ENCODE data around the gene NUDCD2. TPM values are rescaled to one million over a fixed set of nuclear protein-coding genes. Genes with fewer than 3 reads are reported as not detected.
A peak's percentile ranks its signal among the peaks of the same experiment; 100 is the strongest.

The NUDCD2 gene
- total RNA-seq, 6 experiments from 2014 or later, result 2.0 to 16.9 (median 11.8) TPM

DNA sequence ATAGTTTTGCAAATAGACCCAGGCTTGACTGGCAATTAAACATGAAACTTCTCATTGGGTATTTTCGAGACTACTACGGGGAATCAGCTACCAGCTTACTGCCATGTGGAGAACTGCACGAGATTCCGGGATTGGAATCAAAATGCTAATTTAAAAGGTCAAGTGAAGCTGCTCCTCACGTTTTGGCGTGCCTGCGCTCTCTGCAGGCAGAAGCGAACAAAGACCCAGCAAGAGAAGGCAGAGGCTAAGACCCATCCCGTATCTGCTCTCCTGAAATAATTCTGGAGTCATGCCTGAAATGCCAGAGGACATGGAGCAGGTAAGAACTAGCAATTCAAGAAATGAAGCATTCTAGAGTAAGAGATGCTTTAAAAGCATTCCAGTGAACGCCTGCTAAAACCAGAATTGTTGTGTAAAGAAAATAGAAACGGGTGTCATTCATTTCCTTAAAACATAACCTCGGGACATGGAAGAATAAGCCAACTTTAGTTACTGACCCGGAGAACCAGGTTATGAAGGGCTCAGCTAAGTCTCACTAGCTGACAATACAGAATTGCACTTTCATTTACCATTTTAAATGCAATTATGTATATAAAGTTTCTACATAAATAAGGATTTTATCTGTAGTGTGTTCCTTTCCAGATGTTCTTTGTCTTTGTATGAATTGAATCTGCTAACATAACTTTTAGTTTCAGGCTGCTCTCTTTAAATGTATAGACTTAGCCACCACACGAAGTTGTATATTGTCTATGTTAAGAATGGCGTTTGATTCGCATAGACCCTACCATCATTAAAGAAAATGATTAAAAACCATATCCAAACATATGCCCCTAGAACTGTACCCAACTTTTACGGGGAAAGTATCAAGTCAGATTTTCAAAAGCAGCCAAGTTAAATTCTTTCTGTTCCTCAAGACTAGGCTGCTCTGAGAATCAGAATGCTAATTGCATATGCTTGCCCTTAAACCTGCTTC lies 43.5 kb upstream of the NUDCD2 start:
- no peaks in the 10 kb centered on the region for H3K36me3 ChIP-seq
- no peaks in the 10 kb centered on the region for H3K9me3 ChIP-seq
- H3K4me3 ChIP-seq, result peak overlapping the region; percentile 22 to 80 (median 74)
- peaks cover 0 to 39% (median 13%) of the 10 kb centered on the region in 4 donors for H3K4me1 ChIP-seq
- TF ChIP-seq, protein P1, sequence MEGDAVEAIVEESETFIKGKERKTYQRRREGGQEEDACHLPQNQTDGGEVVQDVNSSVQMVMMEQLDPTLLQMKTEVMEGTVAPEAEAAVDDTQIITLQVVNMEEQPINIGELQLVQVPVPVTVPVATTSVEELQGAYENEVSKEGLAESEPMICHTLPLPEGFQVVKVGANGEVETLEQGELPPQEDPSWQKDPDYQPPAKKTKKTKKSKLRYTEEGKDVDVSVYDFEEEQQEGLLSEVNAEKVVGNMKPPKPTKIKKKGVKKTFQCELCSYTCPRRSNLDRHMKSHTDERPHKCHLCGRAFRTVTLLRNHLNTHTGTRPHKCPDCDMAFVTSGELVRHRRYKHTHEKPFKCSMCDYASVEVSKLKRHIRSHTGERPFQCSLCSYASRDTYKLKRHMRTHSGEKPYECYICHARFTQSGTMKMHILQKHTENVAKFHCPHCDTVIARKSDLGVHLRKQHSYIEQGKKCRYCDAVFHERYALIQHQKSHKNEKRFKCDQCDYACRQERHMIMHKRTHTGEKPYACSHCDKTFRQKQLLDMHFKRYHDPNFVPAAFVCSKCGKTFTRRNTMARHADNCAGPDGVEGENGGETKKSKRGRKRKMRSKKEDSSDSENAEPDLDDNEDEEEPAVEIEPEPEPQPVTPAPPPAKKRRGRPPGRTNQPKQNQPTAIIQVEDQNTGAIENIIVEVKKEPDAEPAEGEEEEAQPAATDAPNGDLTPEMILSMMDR (IDR thresholded peaks at IDR 0.05), result peak in 3 of 4 donors; percentile 24 to 44 (median 40)
- peak; percentile 48 for TF ChIP-seq POLR2A (IDR thresholded peaks at IDR 0.05)
- H3K27me3 ChIP-seq, result no peaks in the 10 kb centered on the region
- WGBS (ENCODE audit: insufficient coverage, low coverage, low lambda C conversion rate, missing lambda C conversion rate), result 8% methylated on average over 17 of the region's 17 CpGs
- H3K27ac ChIP-seq, result peak overlapping the region; percentile 97 to 99 (median 99)
- intact Hi-C loops (cut with DNase I), result no loop called here
- DNase-seq (peak; percentile 48 to 78 (median 72)), ATAC-seq (peak; percentile 26 to 56 (median 45))

DNA sequence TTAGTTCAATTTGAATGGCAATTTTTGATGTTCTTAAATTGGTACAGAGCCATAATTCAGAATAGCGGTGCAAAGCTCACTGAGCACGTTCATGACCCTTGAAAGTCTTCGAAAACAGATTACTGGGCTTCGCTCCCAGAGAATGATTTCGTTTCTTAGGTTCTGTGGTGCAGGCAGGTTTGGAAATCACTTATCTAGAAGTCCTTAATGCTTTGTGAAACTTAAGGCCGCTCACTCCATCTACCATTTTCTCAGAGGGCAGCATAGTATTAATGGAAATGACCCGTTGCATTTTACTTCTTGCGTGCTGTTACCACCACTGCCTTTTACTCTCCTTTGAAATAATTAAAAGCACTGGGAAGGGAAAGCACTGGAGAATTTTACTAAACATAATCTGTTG lies 42.6 kb upstream of the NUDCD2 start:
- intact Hi-C loops (cut with DNase I), result no loop called here
- no peak for DNase-seq
- TF ChIP-seq, protein P1 (IDR thresholded peaks at IDR 0.05), result no peak
- no peak for TF ChIP-seq POLR2A (IDR thresholded peaks at IDR 0.05)

DNA sequence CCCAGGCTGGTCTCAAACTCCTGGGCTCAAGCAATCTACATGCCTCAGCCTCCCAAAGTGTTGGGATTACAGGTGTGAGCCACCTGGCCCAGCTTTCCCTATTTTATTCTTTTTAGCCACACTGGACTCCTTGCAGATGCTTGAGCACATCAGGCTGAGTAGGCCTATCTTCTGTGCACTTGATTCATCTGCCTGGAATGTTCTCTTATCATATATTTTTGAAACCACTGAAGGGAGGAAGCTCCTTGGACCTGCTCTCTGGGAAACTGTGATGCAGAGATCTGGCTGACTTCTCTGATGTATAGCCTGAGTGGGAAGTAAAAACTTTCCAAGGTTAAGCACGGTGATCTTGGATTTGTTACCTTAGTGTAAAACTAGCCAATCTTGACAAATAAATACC lies 39.0 kb upstream of the NUDCD2 start:
- WGBS (ENCODE audit: insufficient coverage, low coverage, low lambda C conversion rate, missing lambda C conversion rate), result 57% methylated on average over 1 of the region's 1 CpG

More for the DNA sequence above, 42.6 kb upstream of the NUDCD2 start:
- peaks cover 0 to 37% (median 8%) of the 10 kb centered on the region in 4 donors for H3K4me1 ChIP-seq
- H3K27ac ChIP-seq, result peak overlapping the region; percentile 97 to 99 (median 99)
- peak overlapping the region; percentile 22 to 80 (median 39) for H3K4me3 ChIP-seq
- no peaks in the 10 kb centered on the region for H3K27me3 ChIP-seq
- ATAC-seq, result no peak
- H3K36me3 ChIP-seq, result no peaks in the 10 kb centered on the region
- no peaks in the 10 kb centered on the region for H3K9me3 ChIP-seq
- 32% methylated on average over 8 of the region's 8 CpGs for WGBS (ENCODE audit: insufficient coverage, low coverage, low lambda C conversion rate, missing lambda C conversion rate)

DNA sequence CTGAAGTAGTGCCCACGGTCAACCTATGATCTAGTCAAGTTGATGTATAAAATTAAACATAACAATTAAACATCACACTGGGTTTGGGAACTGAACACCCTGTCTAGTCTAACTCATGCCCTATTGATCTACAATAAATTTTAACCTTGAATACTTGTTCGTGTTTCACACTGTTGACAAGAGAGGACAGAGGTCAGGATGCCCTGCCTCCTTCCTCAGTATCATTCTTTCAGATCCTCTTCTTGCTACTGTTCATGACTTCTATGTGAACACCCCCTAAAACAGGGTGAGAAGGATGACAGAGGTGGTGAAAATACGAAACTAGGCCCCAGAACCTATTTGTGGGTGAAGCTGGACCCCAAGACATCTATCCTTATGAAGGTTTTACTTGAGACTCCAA lies 37.4 kb upstream of the NUDCD2 start:
- TF ChIP-seq, protein P1 (IDR thresholded peaks at IDR 0.05), result no peak
- no peak for TF ChIP-seq POLR2A (IDR thresholded peaks at IDR 0.05)
- Histone ChIP-seq H3K36me3 (no peaks in the 10 kb centered on the region), H3K9me3 (no peaks in the 10 kb centered on the region), H3K4me3 (no peak overlapping the region), H3K4me1 (peaks cover 0 to 17% (median 0%) of the 10 kb centered on the region in 4 donors), H3K27ac (no peak overlapping the region), H3K27me3 (no peaks in the 10 kb centered on the region)
- no peak for DNase-seq
- WGBS (ENCODE audit: insufficient coverage, low coverage, low lambda C conversion rate, missing lambda C conversion rate), result 57% methylated on average over 3 of the region's 3 CpGs
- ATAC-seq, result peak; percentile 61 to 82 (median 70)
- intact Hi-C loops (cut with DNase I), result no loop called here

More for the DNA sequence above, 39.0 kb upstream of the NUDCD2 start:
- no peak for TF ChIP-seq POLR2A (IDR thresholded peaks at IDR 0.05)
- TF ChIP-seq, protein P1 (IDR thresholded peaks at IDR 0.05), result no peak
- DNase-seq (no peak), ATAC-seq (no peak)
- Histone ChIP-seq H3K36me3 (no peaks in the 10 kb centered on the region), H3K4me1 (peaks cover 0 to 32% (median 3%) of the 10 kb centered on the region in 4 donors), H3K27me3 (no peaks in the 10 kb centered on the region), H3K9me3 (no peaks in the 10 kb centered on the region), H3K4me3 (no peak overlapping the region), H3K27ac (no peak overlapping the region)
- intact Hi-C loops (cut with DNase I), result no loop called here

Data from right lobe of liver (tissue), 6 donors.